ENCODE measurements around the gene ITGAE.
A peak's percentile ranks its signal among the peaks of the same experiment; 100 is the strongest.

The ITGAE gene

GRCh38 chr17:3762922-3763776 is 37.8 kb downstream of the ITGAE start:
- no peak overlapping the region for H2AFZ ChIP-seq (ENCODE audit: low read length)
- H3K79me2 ChIP-seq (ENCODE audit: insufficient read depth, low read length), result no peaks in the 10 kb centered on the region
- H3K4me3 ChIP-seq (ENCODE audit: low read length, poor library complexity, severe bottlenecking), result no peak overlapping the region
- no peaks in the 10 kb centered on the region for H3K27me3 ChIP-seq (ENCODE audit: insufficient read depth, low read length, poor library complexity, severe bottlenecking)
- H3K36me3 ChIP-seq (ENCODE audit: insufficient read depth, low read length), result no peaks in the 10 kb centered on the region
- no peak overlapping the region for H3K4me2 ChIP-seq (ENCODE audit: low read depth, low read length, poor library complexity, severe bottlenecking)
- H3K9ac ChIP-seq (ENCODE audit: low read depth, low read length, poor library complexity, severe bottlenecking), result peak overlapping the region; percentile 37
- peaks cover 8% of the 10 kb centered on the region for H3F3A ChIP-seq (ENCODE audit: low read depth)
- H3K9me2 ChIP-seq (replicated peaks; ENCODE audit: low read depth, low read length), result no peaks in the 10 kb centered on the region
- TF ChIP-seq, protein P1, sequence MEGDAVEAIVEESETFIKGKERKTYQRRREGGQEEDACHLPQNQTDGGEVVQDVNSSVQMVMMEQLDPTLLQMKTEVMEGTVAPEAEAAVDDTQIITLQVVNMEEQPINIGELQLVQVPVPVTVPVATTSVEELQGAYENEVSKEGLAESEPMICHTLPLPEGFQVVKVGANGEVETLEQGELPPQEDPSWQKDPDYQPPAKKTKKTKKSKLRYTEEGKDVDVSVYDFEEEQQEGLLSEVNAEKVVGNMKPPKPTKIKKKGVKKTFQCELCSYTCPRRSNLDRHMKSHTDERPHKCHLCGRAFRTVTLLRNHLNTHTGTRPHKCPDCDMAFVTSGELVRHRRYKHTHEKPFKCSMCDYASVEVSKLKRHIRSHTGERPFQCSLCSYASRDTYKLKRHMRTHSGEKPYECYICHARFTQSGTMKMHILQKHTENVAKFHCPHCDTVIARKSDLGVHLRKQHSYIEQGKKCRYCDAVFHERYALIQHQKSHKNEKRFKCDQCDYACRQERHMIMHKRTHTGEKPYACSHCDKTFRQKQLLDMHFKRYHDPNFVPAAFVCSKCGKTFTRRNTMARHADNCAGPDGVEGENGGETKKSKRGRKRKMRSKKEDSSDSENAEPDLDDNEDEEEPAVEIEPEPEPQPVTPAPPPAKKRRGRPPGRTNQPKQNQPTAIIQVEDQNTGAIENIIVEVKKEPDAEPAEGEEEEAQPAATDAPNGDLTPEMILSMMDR (conservative IDR thresholded peaks at IDR 0.05; ENCODE audit: low read length), result no peak
- no peak for TF ChIP-seq EZH2phosphoT487 (IDR thresholded peaks at IDR 0.05; ENCODE audit: borderline replicate concordance)
- no peaks in the 10 kb centered on the region for H3K9me3 ChIP-seq (ENCODE audit: insufficient read depth, low read depth, low read length)
- H4K20me1 ChIP-seq (ENCODE audit: insufficient read depth, low read length, poor library complexity, severe bottlenecking), result no peaks in the 10 kb centered on the region
- peaks cover 32% of the 10 kb centered on the region for H3K4me1 ChIP-seq (ENCODE audit: insufficient read depth, low read length, poor library complexity, severe bottlenecking)

DNA sequence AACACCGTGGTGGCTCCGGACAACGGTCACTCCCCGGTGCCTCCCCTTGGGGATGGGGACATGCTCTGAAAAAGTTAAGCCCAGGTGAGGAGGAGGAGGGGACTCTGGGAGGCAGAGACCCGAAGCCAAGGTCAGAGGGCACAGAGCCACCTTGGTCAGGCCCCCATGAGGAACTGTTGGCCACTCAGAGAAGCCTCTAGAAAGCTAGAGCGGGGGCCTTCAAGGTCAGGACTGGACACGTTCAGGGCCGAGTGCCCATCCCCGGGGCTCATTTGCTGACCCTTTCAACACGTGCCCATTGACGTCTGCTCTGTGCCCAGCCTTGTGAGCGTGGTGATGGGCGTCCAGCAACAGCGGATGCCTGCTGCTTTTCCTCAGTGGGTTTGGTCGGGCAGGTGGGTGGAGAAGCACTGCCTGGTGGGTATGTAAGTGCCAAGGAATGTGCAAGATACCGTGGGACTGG is 39.0 kb downstream of the ITGAE start:
- Histone ChIP-seq H2AFZ (ENCODE audit: low read length) (no peak overlapping the region), H3K9me3 (ENCODE audit: insufficient read depth, low read depth, low read length) (no peaks in the 10 kb centered on the region), H3K9me2 (replicated peaks; ENCODE audit: low read depth, low read length) (no peaks in the 10 kb centered on the region), H3K4me1 (ENCODE audit: insufficient read depth, low read length, poor library complexity, severe bottlenecking) (peaks cover 34% of the 10 kb centered on the region), H3K79me2 (ENCODE audit: insufficient read depth, low read length) (no peaks in the 10 kb centered on the region), H3K27me3 (ENCODE audit: insufficient read depth, low read length, poor library complexity, severe bottlenecking) (no peaks in the 10 kb centered on the region), H3K4me2 (ENCODE audit: low read depth, low read length, poor library complexity, severe bottlenecking) (no peak overlapping the region), H3F3A (ENCODE audit: low read depth) (peaks cover 8% of the 10 kb centered on the region), H3K4me3 (ENCODE audit: low read length, poor library complexity, severe bottlenecking) (no peak overlapping the region), H3K9ac (ENCODE audit: low read depth, low read length, poor library complexity, severe bottlenecking) (no peak overlapping the region), H3K36me3 (ENCODE audit: insufficient read depth, low read length) (no peaks in the 10 kb centered on the region), H4K20me1 (ENCODE audit: insufficient read depth, low read length, poor library complexity, severe bottlenecking) (no peaks in the 10 kb centered on the region)
- no peak for TF ChIP-seq EZH2phosphoT487 (IDR thresholded peaks at IDR 0.05; ENCODE audit: borderline replicate concordance)
- TF ChIP-seq, protein P1 (conservative IDR thresholded peaks at IDR 0.05; ENCODE audit: low read length), result no peak

GRCh38 chr17:3761036-3761917 is 39.7 kb downstream of the ITGAE start:
- H2AFZ ChIP-seq (ENCODE audit: low read length), result no peak overlapping the region
- no peaks in the 10 kb centered on the region for H4K20me1 ChIP-seq (ENCODE audit: insufficient read depth, low read length, poor library complexity, severe bottlenecking)
- TF ChIP-seq, protein P1 (conservative IDR thresholded peaks at IDR 0.05; ENCODE audit: low read length), result no peak
- TF ChIP-seq EZH2phosphoT487 (IDR thresholded peaks at IDR 0.05; ENCODE audit: borderline replicate concordance), result no peak
- H3K79me2 ChIP-seq (ENCODE audit: insufficient read depth, low read length), result no peaks in the 10 kb centered on the region
- no peaks in the 10 kb centered on the region for H3K36me3 ChIP-seq (ENCODE audit: insufficient read depth, low read length)
- H3K9me2 ChIP-seq (replicated peaks; ENCODE audit: low read depth, low read length), result no peaks in the 10 kb centered on the region
- no peaks in the 10 kb centered on the region for H3K9me3 ChIP-seq (ENCODE audit: insufficient read depth, low read depth, low read length)
- peaks cover 8% of the 10 kb centered on the region for H3F3A ChIP-seq (ENCODE audit: low read depth)
- H3K9ac ChIP-seq (ENCODE audit: low read depth, low read length, poor library complexity, severe bottlenecking), result no peak overlapping the region
- H3K4me1 ChIP-seq (ENCODE audit: insufficient read depth, low read length, poor library complexity, severe bottlenecking), result peaks cover 29% of the 10 kb centered on the region
- no peak overlapping the region for H3K4me3 ChIP-seq (ENCODE audit: low read length, poor library complexity, severe bottlenecking)
- H3K4me2 ChIP-seq (ENCODE audit: low read depth, low read length, poor library complexity, severe bottlenecking), result no peak overlapping the region
- H3K27me3 ChIP-seq (ENCODE audit: insufficient read depth, low read length, poor library complexity, severe bottlenecking), result no peaks in the 10 kb centered on the region

All from Loucy (cell line).